AG09309 (cell line): Measurements from ENCODE around the gene TMEM144.
"Not testable (repeated sequence)": the region's sequence is repeated elsewhere in the genome, so short reads cannot be mapped to it uniquely, and the experiment has no call there.

Source experiments
- DNase-seq: peaks from one replicate; pipeline ENCODE4 v3.0.0-alpha.2; 2010; ENCODE audit warnings: low read depth
- H3K4me3 ChIP-seq: 2 replicates; pipeline ENCODE4 v1.5.1; 2011; ENCODE audit warnings: mild to moderate bottlenecking, low read depth, low read length, moderate library complexity; ENCODE audit not compliant: control insufficient read depth
- CTCF ChIP-seq: IDR thresholded peaks from 2 replicates; pipeline ENCODE4 v1.5.1; 2011; ENCODE audit warnings: mild to moderate bottlenecking, low read depth, low read length, inconsistent platforms; ENCODE audit not compliant: insufficient read depth, control insufficient read depth; ENCODE audit errors: missing control alignments

The TMEM144 gene

GRCh38 chr4:158277558-158277957 is 67.3 kb downstream of the TMEM144 start:
- no peak for TF ChIP-seq CTCF
- no peak overlapping the region for H3K4me3 ChIP-seq
- no peak for DNase-seq

- DNase-seq, H3K4me3 ChIP-seq: not testable (repeated sequence)
Observed at GRCh38 chr4:158279052-158279451, 68.8 kb downstream of the TMEM144 start.

GRCh38 chr4:158280856-158281255 is 70.6 kb downstream of the TMEM144 start:
- H3K4me3 ChIP-seq, result no peak overlapping the region
- DNase-seq, result no peak
- no peak for TF ChIP-seq CTCF

GRCh38 chr4:158282252-158282651 is 72.0 kb downstream of the TMEM144 start:
- TF ChIP-seq CTCF, result no peak
- no peak for DNase-seq
- no peak overlapping the region for H3K4me3 ChIP-seq

- DNase-seq, result no peak
- no peak overlapping the region for H3K4me3 ChIP-seq
- TF ChIP-seq CTCF, result no peak
Observed at GRCh38 chr4:158285429-158286216, 75.3 kb downstream of the TMEM144 start.

GRCh38 chr4:158290912-158291311 is 80.6 kb downstream of the TMEM144 start:
- no peak overlapping the region for H3K4me3 ChIP-seq

More at GRCh38 chr4:158290912-158291311, 80.6 kb downstream of the TMEM144 start:
- no peak for DNase-seq
- no peak for TF ChIP-seq CTCF
